Measurements from ENCODE around the gene PIM3.

- TF ChIP-seq POLR2A (IDR thresholded peaks at IDR 0.05) (no peak), EP300 (IDR thresholded peaks at IDR 0.05) (no peak)
Observed at GRCh38 chr22:49935561-49935960, 25.0 kb upstream of the PIM3 start.
